GM21360 (cell line): ENCODE results near the gene NAGK.
"Not testable (repeated sequence)": the region's sequence is repeated elsewhere in the genome, so short reads cannot be mapped to it uniquely, and the experiment has no call there.

Experiments used
- ATAC-seq: cut with Tn5 transposase; IDR thresholded peaks from one replicate; pipeline ENCODE4 v1.9.1; 2021; ENCODE audit warnings: mild to moderate bottlenecking, moderate library complexity; ENCODE audit not compliant: unreplicated experiment

NAGK gene

GRCh38 chr2:71068218-71069035, at the start of gene NAGK:
Gene NAGK (plus strand): TSS chr2:71068648. CDS start chr2:71068684, 36 bp downstream.
- ATAC-seq, result peak; percentile 57

- not testable (repeated sequence) for ATAC-seq
These were observed 48.5 kb upstream of the NAGK start for GRCh38 chr2:71019989-71020388.

DNA sequence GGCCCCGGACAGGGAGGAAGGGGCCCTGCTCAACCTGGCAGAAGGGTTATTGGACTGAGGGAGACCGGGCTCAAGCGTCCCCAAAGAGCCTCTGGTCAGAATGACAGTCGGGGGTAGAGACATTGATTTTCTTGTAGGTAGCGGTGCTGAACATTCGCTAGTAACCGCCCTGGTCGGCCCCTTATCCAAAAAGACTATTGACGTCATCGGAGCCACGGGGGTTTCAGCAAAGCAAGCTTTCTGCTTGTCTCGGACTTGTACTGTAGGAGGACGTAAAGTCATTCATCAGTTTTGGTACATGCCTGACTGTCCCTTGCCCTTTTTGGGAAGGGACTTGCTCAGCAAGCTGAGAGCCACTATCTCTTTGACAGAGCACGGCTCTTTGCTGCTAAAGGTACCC, 47.1 kb upstream of the NAGK start:
- ATAC-seq, result not testable (repeated sequence)

DNA sequence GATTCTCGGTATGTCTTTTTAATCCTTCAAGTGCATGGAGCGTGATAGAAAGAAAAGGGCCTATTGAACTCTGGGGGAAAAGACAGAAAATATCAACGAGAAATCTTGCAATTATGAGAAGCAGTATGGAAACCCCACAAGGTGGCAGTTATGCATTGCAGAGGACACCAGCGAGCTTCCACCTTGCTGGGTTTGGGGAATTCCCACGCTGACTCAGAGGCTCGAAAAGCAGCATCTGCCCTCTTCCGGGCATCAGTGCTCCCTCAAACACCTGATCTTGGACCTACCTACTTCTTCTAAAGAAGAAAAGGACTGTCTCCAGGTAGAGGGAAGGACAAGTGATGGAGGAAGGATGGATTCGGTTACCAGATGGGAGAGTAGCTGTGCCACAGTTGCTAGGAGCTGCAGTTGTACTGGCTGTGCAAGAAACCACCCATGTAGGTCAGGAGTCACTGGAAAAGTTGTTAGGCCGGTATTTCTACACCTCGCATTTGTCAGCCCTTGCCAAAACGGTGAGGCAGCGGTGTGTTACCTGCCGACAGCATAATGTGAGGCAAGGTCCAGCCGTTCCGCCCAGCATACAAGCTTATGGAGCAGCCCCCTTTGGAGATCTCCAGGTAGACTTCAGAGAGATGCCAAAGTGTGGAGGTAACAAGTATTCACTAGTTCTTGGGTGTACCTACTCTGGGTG, 44.8 kb upstream of the NAGK start:
- not testable (repeated sequence) for ATAC-seq

GRCh38 chr2:71036296-71036695, 32.2 kb upstream of the NAGK start:
- not testable (repeated sequence) for ATAC-seq

GRCh38 chr2:71042287-71042686, 26.2 kb upstream of the NAGK start:
- no peak for ATAC-seq

GRCh38 chr2:71043531-71044407, 24.7 kb upstream of the NAGK start:
- ATAC-seq, result no peak

GRCh38 chr2:71045151-71045550, 23.3 kb upstream of the NAGK start:
- no peak for ATAC-seq

DNA sequence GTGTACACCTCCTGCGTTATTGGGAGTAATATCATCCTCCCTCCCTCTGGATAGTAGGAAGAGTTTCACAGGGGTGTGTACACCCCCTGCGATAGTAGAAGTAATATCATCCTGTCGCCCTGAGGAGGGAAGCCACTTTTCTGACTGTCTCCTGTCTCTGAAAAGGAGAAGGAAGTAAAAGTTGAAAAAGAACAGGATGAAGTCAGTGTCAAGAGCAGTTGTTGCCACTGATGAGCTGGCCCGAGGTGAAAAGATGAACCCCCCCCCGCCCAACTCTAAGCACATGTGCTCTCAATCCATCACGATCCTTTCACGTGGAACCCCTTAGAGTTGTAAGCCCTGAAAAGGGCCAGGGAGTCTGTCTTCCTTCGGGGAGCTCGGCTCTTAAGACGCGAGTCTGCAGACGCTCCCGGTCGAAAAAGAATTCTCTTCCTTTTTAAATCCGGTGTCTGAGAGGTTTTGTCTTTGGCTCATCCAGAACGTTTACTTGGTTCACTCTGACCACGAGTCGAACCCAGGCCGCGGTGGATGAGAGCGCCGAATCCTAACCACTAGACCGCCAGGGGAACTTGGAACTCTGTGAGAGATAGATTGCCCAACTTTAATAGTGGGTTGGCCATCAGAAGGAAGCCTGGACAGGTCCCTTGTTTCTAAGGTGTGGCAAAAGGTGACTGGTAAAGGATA, 22.4 kb upstream of the NAGK start:
- ATAC-seq, result no peak

GRCh38 chr2:71048096-71048495, 20.4 kb upstream of the NAGK start:
- no peak for ATAC-seq

DNA sequence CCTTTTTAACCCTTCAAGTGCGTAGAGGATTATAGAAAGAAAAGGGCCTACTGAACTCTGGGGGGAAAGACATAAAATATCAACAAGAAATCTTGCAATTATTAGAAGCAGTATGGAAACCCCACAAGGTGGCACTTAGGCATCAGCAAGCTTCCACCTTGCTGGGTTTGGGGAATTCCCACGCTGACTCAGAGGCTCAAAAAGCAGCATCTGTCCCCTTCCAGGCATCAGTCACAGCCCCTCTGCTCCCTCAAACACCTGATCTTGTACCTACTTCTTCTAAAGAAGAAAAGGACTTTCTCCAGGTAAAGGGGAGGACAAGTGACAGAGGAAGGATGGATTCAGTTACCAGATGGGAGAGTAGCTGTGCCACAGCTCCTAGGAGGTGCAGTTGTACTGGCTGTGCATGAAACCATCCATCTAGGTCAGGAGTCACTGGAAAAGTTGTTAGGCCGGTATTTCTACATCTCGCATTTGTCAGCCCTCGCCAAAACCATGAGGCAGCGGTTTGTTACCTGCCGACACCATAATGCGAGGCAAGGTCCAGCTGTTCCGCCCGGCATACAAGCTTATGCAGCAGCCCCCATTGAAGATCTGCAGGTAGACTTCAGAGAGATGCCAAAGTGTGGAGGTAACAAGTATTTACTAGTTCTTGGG, 18.6 kb upstream of the NAGK start:
- not testable (repeated sequence) for ATAC-seq

GRCh38 chr2:71055206-71055740, 13.2 kb upstream of the NAGK start:
- not testable (repeated sequence) for ATAC-seq

GRCh38 chr2:71060211-71060610, 8.2 kb upstream of the NAGK start:
- ATAC-seq, result no peak

DNA sequence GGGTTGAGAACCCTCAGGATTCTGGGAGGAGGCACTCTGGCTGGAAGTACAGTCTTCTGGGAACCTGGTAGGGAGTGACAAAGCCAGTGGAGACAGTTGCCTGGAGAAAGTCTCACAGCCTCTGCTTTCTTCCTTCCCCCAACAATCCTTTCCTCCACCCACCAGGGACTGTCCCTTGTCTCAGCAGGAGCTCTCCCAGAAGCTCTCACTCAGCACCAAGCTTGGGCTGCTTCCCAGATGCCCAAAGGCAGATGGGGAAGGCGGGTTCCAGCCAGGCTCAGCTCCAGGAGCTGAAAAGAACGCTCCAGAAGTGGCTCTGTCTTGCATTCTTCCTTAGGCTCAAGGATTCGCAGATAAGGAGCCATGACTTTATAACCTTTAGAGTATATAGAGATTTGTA, 7.6 kb upstream of the NAGK start:
- no peak for ATAC-seq

DNA sequence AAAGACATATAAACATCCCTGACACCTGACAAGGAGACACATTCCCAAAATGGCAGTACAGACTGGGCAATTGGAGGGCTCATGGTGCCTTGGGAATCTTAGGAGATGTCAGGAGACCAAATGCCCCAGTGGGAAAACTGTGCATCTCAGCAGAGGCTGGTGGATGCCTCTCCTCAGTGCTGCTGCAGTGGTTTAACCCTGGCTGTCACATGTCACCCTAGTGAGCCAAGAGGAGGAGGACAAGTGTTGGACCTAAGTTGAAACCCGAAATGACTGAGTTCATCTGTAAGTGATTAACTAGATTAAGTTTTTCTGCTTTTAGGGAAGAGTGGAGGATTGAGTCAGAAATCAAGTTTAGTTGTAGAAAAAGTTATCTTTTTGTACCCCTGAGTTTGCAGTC, 5.2 kb upstream of the NAGK start:
- no peak for ATAC-seq

GRCh38 chr2:71064110-71064611, 4.3 kb upstream of the NAGK start:
- ATAC-seq, result no peak

- no peak for ATAC-seq
These were observed 3.5 kb upstream of the NAGK start for GRCh38 chr2:71064754-71065621.

DNA sequence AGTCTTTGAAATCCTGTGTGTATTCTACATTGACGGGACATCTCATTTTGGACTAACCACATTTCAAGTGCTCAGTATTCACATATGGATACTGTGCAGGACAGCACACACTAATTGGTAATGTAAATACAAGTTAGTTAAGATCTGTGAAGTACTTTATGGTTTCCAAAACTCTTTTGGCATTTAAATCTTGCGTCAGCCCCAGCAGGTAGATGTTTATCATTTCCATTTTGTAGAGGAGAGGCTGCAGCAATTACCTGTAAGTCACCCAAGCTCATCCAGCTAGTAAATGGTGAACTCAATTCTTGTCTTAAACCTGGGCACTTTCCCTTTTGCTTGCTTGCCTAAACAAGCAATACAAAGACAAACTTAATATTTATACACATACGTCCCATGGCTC, 1.6 kb upstream of the NAGK start:
- ATAC-seq, result no peak
